GM12878 (cell line): Measurements from ENCODE around the gene CFAP65. TPM values are rescaled to one million over a fixed set of nuclear protein-coding genes. Genes with fewer than 3 reads are reported as not detected.

ENCODE experiments used
- BCLAF1 ChIP-seq: fragments of 450-650 bp; IDR thresholded peaks from 2 replicates; pipeline ENCODE4 v1.6.1; 2017; ENCODE audit warnings: antibody characterized with exemption, mild to moderate bottlenecking, moderate library complexity
- CBX5 ChIP-seq: sonication (generic); IDR thresholded peaks from 2 replicates; pipeline ENCODE4 v1.6.1; 2016; ENCODE audit warnings: low read depth, moderate library complexity, mild to moderate bottlenecking, inconsistent platforms
- CREB1 ChIP-seq: IDR thresholded peaks from 2 replicates; pipeline ENCODE4 v1.6.1; 2012; ENCODE audit warnings: low read depth, mild to moderate bottlenecking, inconsistent platforms
- GATAD2B ChIP-seq: fragments of 450-650 bp; conservative IDR thresholded peaks from 2 replicates; pipeline ENCODE4 v1.6.1; 2017; ENCODE audit warnings: low read depth, mild to moderate bottlenecking, moderate library complexity
- MXI1 ChIP-seq: fragments of 150-350 bp; IDR thresholded peaks from 2 replicates; pipeline ENCODE4 v1.6.1; 2011; ENCODE audit warnings: low read depth, mild to moderate bottlenecking, inconsistent platforms, low read length, improper control_type of control experiment
- RB1 ChIP-seq: fragments of 450-650 bp; formaldehyde crosslinking; IDR thresholded peaks from 2 replicates; pipeline ENCODE4 v1.6.1; 2017; ENCODE audit warnings: mild to moderate bottlenecking, borderline replicate concordance
- SMC3 ChIP-seq: IDR thresholded peaks from 2 replicates; pipeline ENCODE4 v1.6.1; 2011; ENCODE audit warnings: low read length, improper control_type of control experiment, borderline replicate concordance
- SP1 ChIP-seq: IDR thresholded peaks from one replicate; pipeline ENCODE4 v1.6.1; 2011; ENCODE audit warnings: low read depth, low read length
- STAT3 ChIP-seq: IDR thresholded peaks from 2 replicates; pipeline ENCODE4 v1.6.1; 2011; ENCODE audit warnings: low read depth, low read length, improper control_type of control experiment
- ZNF687 ChIP-seq: fragments of 450-650 bp; IDR thresholded peaks from 2 replicates; pipeline ENCODE4 v1.6.1; 2017; ENCODE audit warnings: mild to moderate bottlenecking, moderate library complexity
- polyA plus RNA-seq, 11 experiments: library from polyadenylated mRNA; depleted of rRNA in 4 of 11; unstranded in 6 of 11; stranded (reverse) in 5 of 11; fragments of >200 nt; fragmentation: Nextera tagmentation in 4 of 11; fragmentation: Illumina TruSeq in 1 of 11; extraction: Ambion mirVana in 4 of 11; extraction: Trizol in 1 of 11; gene quantifications; 1 replicate in 1 of 11; 2 replicates in 10 of 11; pipeline versions ENCODE4 v1.2.1 to v1.2.3, GENCODE V29; 2011 to 2016; ENCODE audit warnings: inconsistent platforms in 2 of 11, missing spikeins in 2 of 11, low read depth in 1 of 11
- total RNA-seq, 4 experiments: library from RNA; depleted of rRNA in 3 of 4; stranded (reverse); fragments of >200 nt in 3 of 4; fragmentation: Illumina TruSeq in 1 of 4; extraction: Trizol in 1 of 4; gene quantifications; 2 replicates each; pipeline versions ENCODE4 v1.2.1 to v1.2.3, GENCODE V29; 2013 to 2021
- TF ChIP-seq, protein P1 (sequence below): IDR thresholded peaks from 2 replicates; pipeline ENCODE4 v1.6.1; 2011; ENCODE audit warnings: low read depth, mild to moderate bottlenecking, low read length, moderate library complexity, borderline replicate concordance; ENCODE audit errors: extremely low read depth

The CFAP65 gene
- total and polyA plus RNA-seq, 10 of the 15 experiments (the other 5 are each of a cell fraction or from before 2014, with no cell fraction given), result not detected

GRCh38 chr2:219032051-219032745 lies 9.1 kb downstream of the CFAP65 start (continued):
- TF ChIP-seq ZNF687, result no peak
- no peak for TF ChIP-seq SMC3
- no peak for TF ChIP-seq CBX5
- TF ChIP-seq, protein P1, sequence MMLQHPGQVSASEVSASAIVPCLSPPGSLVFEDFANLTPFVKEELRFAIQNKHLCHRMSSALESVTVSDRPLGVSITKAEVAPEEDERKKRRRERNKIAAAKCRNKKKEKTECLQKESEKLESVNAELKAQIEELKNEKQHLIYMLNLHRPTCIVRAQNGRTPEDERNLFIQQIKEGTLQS, result no peak
- TF ChIP-seq BCLAF1, result no peak
- no peak for TF ChIP-seq RB1
- TF ChIP-seq STAT3, result no peak
- TF ChIP-seq MXI1, result no peak
- no peak for TF ChIP-seq SP1
- TF ChIP-seq GATAD2B, result no peak
- no peak for TF ChIP-seq CREB1
